ENCODE data around the gene STT3B. TPM values are rescaled to one million over a fixed set of nuclear protein-coding genes. Genes with fewer than 3 reads are reported as not detected.

STT3B gene
- total RNA-seq, 1 donor from 2014 or later: 66.1 TPM

- H3K27ac Mint-ChIP-seq: no peak overlapping the region
Measured at GRCh38 chr3:31521468-31521867, 11.3 kb upstream of the STT3B start.

GRCh38 chr3:31522152-31522551 lies 10.6 kb upstream of the STT3B start:
- Mint-ChIP-seq H3K36me3 (ENCODE audit: low read depth) (no peaks in the 10 kb centered on the region), H3K4me3 (peak overlapping the region; percentile 24)

More at GRCh38 chr3:31521468-31521867, 11.3 kb upstream of the STT3B start:
- H3K27me3 Mint-ChIP-seq: peaks cover 4% of the 10 kb centered on the region
- H3K36me3 Mint-ChIP-seq (ENCODE audit: low read depth): no peaks in the 10 kb centered on the region
- H3K4me3 Mint-ChIP-seq: no peak overlapping the region
- intact Hi-C loops (cut with micrococcal nuclease): no loop called here
- peaks cover 11% of the 10 kb centered on the region for H3K4me1 Mint-ChIP-seq
- ATAC-seq (ENCODE audit: low read depth) (no peak), DNase-seq (no peak)
- POLR2A ChIA-PET: interaction anchor here (3.0 kb wide), 1 partner anchor 11 kb away, joined by 15 read pairs; the partner anchor contains the start of gene STT3B
- TF ChIP-seq CTCF (IDR thresholded peaks at IDR 0.05): no peak
- no peaks in the 10 kb centered on the region for H3K9me3 Mint-ChIP-seq
- CTCF ChIA-PET: no interaction called here

GRCh38 chr3:31523543-31523942 lies 9.2 kb upstream of the STT3B start:
- DNase-seq (no peak), ATAC-seq (ENCODE audit: low read depth) (no peak)
- POLR2A ChIA-PET: interaction anchor here (3.0 kb wide), 1 partner anchor 9 kb away, joined by 15 read pairs; the partner anchor contains the start of gene STT3B
- no peak for TF ChIP-seq CTCF (IDR thresholded peaks at IDR 0.05)
- Mint-ChIP-seq H3K36me3 (ENCODE audit: low read depth) (no peaks in the 10 kb centered on the region), H3K27ac (no peak overlapping the region), H3K27me3 (peaks cover 4% of the 10 kb centered on the region), H3K4me1 (peaks cover 11% of the 10 kb centered on the region), H3K4me3 (no peak overlapping the region), H3K9me3 (no peaks in the 10 kb centered on the region)
- intact Hi-C loops (cut with micrococcal nuclease): no loop called here
- CTCF ChIA-PET: no interaction called here

More at GRCh38 chr3:31522152-31522551, 10.6 kb upstream of the STT3B start:
- ChIA-PET POLR2A (interaction anchor here (0.6 to 3.0 kb wide), 2 partner anchors 11 to 361 kb away, joined by 4 to 15 read pairs; partner anchors contain the start of gene STT3B), CTCF (no interaction called here)
- H3K27ac Mint-ChIP-seq: no peak overlapping the region
- peak; percentile 82 for ATAC-seq (ENCODE audit: low read depth)
- no peak for DNase-seq
- peaks cover 4% of the 10 kb centered on the region for H3K27me3 Mint-ChIP-seq
- H3K4me1 Mint-ChIP-seq: peaks cover 11% of the 10 kb centered on the region
- intact Hi-C loops (cut with micrococcal nuclease): no loop called here
- H3K9me3 Mint-ChIP-seq: no peaks in the 10 kb centered on the region
- TF ChIP-seq CTCF (IDR thresholded peaks at IDR 0.05): no peak

DNA sequence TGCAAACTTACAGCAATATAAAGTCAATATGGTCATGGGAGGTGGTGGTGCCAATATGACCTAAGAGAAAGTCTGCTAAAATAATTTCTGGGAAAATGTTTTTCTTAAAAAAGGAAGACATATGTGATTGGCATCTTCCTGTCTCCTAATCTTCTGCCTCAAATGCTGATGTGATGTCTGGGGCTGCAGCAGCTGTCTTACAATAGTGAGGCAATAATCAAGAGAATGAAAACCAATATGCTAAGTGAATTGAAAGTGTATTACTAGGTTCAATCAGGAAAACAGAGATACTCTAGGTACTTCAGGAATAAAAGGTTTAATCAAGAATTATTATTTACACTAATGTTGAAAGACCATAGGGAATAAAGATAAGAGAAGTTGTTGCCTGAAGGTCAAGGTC lies 7.2 kb upstream of the STT3B start:
- H3K27me3 Mint-ChIP-seq: no peaks in the 10 kb centered on the region
- CTCF ChIA-PET: no interaction called here
- POLR2A ChIA-PET: no interaction called here

DNA sequence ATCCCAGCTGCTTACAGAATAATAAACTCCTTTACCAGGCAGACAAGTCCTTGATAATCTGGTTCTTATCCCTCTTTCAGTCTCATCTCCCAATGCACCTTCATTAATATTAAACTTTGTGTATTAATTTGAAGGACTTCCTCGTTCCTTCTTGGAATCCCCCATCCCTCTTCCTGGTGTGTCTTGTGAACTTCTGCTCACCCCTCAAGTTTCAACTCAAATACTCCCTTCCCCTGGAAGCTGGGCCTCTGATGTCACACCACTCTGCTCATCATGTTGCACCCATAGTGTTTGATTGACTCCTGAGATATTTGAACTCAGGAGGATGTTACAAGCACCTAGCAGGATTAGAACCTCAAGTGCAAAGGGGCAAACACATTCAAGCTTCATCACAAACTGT lies 3.3 kb upstream of the STT3B start:
- no peak for TF ChIP-seq CTCF (IDR thresholded peaks at IDR 0.05)
- H3K27me3 Mint-ChIP-seq: no peaks in the 10 kb centered on the region
- peaks cover 10% of the 10 kb centered on the region for H3K36me3 Mint-ChIP-seq (ENCODE audit: low read depth)
- ChIA-PET CTCF (no interaction called here), POLR2A (no interaction called here)
- no peak overlapping the region for H3K27ac Mint-ChIP-seq
- intact Hi-C loops (cut with micrococcal nuclease): no loop called here
- peaks cover 8% of the 10 kb centered on the region for H3K4me1 Mint-ChIP-seq
- ATAC-seq (ENCODE audit: low read depth) (no peak), DNase-seq (no peak)
- H3K9me3 Mint-ChIP-seq: no peaks in the 10 kb centered on the region
- no peak overlapping the region for H3K4me3 Mint-ChIP-seq

More for the DNA sequence above, 7.2 kb upstream of the STT3B start:
- no peak for DNase-seq
- H3K36me3 Mint-ChIP-seq (ENCODE audit: low read depth): no peaks in the 10 kb centered on the region
- H3K27ac Mint-ChIP-seq: no peak overlapping the region
- no peak overlapping the region for H3K4me3 Mint-ChIP-seq
- intact Hi-C loops (cut with micrococcal nuclease): no loop called here
- H3K9me3 Mint-ChIP-seq: no peaks in the 10 kb centered on the region
- ATAC-seq (ENCODE audit: low read depth): no peak
- no peak for TF ChIP-seq CTCF (IDR thresholded peaks at IDR 0.05)
- peaks cover 11% of the 10 kb centered on the region for H3K4me1 Mint-ChIP-seq

All from activated B cell treated with CpG ODN at 0.5 μM for 24 hours (primary cell).